Fibroblast of villous mesenchyme (primary cell): ENCODE results near the gene CNKSR2. TPM values are rescaled to one million over a fixed set of nuclear protein-coding genes. Genes with fewer than 3 reads are reported as not detected.

ENCODE experiments used
- DNase-seq: peaks from one replicate; pipeline ENCODE4 v3.0.0-alpha.2; 2010; ENCODE audit warnings: low read depth
- H3K4me3 ChIP-seq: 2 replicates; pipeline ENCODE4 v1.5.1; 2011; ENCODE audit warnings: low read depth, mild to moderate bottlenecking, low read length
- total RNA-seq: library from RNA; depleted of rRNA; stranded (reverse); fragments of >200 nt; gene quantifications from 2 replicates; pipeline ENCODE4 v1.2.3, GENCODE V29; 2012
- TF ChIP-seq, protein P1 (sequence below): IDR thresholded peaks from 2 replicates; pipeline ENCODE4 v1.5.1; 2012; ENCODE audit warnings: low read depth, mild to moderate bottlenecking, low read length; ENCODE audit not compliant: insufficient read depth

CNKSR2 gene
- total RNA-seq, 1 donor = 4.7 TPM

DNA sequence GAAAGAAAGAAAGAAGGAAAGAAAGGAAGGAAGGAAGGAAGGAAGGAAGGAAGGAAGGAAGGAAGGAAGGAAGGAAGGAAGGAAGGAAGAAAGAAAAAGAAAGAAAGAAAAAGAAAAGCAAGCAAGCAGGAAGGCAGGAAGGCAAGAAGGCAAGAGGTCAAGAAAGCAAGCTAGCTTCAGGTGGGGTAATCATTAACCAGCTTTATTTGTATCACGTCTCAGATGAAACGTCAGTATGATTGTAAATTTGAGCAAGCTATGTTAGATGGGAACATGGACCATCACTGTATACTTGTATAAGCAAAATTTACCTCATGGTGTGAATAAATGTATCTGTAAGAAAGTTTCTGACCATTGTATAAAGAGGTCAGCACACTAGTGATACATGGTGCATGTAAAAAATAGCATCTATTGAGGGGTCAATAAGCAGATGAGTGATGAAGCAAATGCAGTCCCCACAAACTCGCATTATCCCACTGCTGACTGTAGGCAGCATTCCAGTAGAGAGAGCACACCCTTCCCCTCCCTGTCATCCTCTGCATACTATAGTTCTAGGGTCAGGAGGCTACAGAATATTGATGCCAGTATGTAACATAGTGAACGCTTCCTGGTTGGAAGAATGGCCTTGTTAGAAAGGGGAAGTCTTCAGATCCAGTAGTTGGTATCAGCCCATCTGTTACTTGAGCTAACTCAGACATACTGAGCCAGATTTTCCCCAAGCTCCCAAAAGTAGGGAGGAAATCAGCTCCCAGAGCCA, 300.4 kb downstream of the CNKSR2 start:
- no peak for DNase-seq
- TF ChIP-seq, protein P1, sequence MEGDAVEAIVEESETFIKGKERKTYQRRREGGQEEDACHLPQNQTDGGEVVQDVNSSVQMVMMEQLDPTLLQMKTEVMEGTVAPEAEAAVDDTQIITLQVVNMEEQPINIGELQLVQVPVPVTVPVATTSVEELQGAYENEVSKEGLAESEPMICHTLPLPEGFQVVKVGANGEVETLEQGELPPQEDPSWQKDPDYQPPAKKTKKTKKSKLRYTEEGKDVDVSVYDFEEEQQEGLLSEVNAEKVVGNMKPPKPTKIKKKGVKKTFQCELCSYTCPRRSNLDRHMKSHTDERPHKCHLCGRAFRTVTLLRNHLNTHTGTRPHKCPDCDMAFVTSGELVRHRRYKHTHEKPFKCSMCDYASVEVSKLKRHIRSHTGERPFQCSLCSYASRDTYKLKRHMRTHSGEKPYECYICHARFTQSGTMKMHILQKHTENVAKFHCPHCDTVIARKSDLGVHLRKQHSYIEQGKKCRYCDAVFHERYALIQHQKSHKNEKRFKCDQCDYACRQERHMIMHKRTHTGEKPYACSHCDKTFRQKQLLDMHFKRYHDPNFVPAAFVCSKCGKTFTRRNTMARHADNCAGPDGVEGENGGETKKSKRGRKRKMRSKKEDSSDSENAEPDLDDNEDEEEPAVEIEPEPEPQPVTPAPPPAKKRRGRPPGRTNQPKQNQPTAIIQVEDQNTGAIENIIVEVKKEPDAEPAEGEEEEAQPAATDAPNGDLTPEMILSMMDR = no peak

DNA sequence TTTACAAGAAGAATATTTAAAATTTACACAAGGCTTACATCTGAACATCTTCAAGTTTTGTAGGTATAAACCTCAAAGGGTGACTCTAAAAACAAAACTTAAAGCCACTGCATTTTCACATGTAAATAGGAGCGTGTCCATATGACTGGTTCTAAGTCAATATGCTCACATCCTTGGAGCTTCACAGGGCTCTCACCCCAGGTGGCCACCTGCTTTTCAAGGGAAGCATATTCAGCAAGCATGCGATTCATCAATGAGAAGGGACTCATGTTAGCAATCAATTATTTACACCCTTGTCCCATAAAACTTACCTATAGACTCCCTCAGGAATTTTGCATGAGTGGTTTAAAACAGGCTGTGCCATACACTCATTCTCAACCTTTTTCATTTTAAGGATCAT, 301.7 kb downstream of the CNKSR2 start:
- H3K4me3 ChIP-seq = no peak overlapping the region
- DNase-seq = no peak
- TF ChIP-seq, protein P1 = no peak

More for the DNA sequence above, 300.4 kb downstream of the CNKSR2 start:
- no peak overlapping the region for H3K4me3 ChIP-seq

DNA sequence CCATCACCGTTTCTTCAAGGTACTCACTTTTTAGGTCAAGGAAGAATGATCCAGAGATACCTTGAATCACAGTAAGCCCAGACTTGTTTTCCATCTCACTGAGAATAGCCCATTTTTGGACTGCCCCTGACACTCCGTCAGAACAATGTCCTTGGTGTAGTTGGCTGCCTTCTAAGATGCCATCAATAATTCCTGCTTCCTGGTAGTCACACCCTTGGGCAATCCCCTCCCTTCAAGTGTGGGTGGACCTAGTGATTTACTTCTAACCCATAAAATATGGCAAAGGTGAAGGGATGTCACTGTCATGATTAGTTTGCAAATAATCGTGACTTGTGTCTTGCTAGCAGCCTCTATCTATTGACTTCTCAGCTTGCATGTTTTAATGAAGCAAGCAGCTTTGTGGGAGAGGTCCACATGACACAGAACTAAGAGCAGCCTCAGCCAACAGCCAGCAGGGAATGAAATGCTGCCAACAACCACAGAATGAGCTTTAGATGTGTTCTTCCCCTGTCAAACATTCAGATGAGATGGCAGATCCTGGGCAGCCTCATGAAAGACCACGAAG, 303.9 kb downstream of the CNKSR2 start:
- DNase-seq = no peak
- H3K4me3 ChIP-seq = no peak overlapping the region
- TF ChIP-seq, protein P1 = no peak

DNA sequence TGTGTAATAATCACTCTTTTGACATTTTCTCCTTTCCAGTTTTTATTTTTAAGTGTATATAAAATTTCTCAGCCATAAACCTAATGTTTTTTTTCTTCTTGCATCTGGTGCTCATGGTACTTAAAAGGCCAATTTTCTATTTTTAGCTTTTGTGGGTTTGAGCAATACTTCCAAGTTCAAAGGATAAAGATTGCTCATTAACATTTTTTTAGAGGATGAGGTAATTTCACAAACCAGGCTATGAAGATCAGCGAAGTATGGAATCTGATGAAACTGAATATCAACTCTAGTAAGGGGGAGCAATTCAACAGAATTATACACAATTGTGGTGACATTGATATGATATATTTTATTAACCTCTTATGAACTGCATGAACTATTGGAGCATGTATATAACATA, 309.7 kb downstream of the CNKSR2 start:
- no peak overlapping the region for H3K4me3 ChIP-seq
- peak; percentile 37 for DNase-seq
- TF ChIP-seq, protein P1 = no peak

DNA sequence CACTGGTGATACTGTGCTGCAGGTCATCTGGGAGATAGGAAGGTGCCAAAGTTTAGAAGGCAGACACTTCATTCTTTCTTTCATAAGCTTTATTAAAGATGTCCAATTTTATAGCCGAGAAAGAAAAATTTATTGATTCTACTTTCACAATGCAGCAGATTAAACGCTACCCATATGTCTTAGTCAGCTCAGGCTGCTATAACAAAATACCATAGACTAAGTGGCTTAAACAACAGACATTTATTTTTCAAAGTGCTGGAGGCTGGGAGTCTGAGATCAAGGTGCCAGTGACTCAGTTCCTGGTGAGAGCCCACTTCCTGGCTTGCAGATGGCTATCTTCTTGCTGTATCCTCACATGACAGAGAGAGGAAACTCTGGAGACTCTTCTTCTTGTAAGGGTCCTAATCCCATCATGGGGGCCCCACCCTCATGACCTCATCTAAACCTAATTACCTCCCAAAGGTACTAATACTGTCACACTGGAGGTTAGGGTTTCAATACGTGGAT, 317.3 kb downstream of the CNKSR2 start:
- TF ChIP-seq, protein P1 = no peak
- no peak for DNase-seq
- H3K4me3 ChIP-seq = no peak overlapping the region

DNA sequence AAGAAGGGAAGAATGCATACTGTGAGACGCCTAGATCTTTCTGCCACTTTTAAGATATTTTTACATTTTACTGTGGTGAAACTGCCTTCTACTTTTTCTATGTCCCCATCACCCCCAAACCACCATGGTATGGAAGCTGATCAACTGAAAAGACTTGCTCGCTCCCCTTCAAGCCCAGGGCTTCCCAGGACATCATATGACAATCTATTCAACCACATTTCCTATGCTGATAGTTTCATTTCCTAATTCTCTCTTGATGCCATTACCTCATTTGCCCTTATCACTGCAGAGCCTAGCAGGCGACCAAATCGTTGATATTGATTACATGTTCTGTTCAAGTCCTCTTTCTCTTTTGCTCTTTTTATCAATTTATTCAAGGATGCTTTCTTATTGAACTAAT, 324.1 kb downstream of the CNKSR2 start:
- no peak overlapping the region for H3K4me3 ChIP-seq
- DNase-seq = no peak
- TF ChIP-seq, protein P1 = no peak

DNA sequence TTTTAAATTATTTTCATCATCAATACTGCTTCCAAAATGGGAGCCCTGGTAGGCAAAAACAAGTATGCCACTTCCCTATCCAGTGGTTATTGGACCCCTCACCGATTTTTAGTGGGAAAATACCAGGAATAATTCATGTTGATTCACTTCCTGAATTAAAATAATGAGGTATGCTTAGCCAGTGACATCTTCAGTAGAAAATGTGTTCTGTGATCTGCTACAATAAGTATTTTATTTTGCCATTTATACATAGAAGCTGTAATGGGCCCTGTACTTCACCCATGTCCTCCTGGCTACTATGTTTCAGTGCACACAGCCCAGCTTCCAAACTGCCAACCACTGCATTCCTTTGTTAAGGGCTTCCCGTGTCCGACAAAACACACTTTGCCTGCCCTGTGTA, 324.9 kb downstream of the CNKSR2 start:
- no peak overlapping the region for H3K4me3 ChIP-seq
- DNase-seq = no peak
- TF ChIP-seq, protein P1 = no peak
